AG08395 (cell line): ENCODE results near the gene HSPG2.
"Not testable (repeated sequence)": the region's sequence is repeated elsewhere in the genome, so short reads cannot be mapped to it uniquely, and the experiment has no call there.

Experiments used
- DNase-seq: peaks from one replicate; pipeline ENCODE4 v3.0.0; 2012; ENCODE audit warnings: mixed read lengths, low spot score

Gene HSPG2

GRCh38 chr1:21932127-21932526 lies 5.0 kb downstream of the HSPG2 start:
- peak; percentile 61 for DNase-seq

- peak; percentile 81 for DNase-seq
Measured at GRCh38 chr1:21931171-21932093, 5.7 kb downstream of the HSPG2 start.

GRCh38 chr1:21930629-21931170 lies 6.4 kb downstream of the HSPG2 start:
- DNase-seq, result no peak

- no peak for DNase-seq
Measured at GRCh38 chr1:21930080-21930571, 7.0 kb downstream of the HSPG2 start.

GRCh38 chr1:21927533-21928237 lies 9.4 kb downstream of the HSPG2 start:
- peak; percentile 75 for DNase-seq

GRCh38 chr1:21926814-21927532 lies 10.1 kb downstream of the HSPG2 start:
- peak; percentile 89 for DNase-seq

- no peak for DNase-seq
Measured at GRCh38 chr1:21926065-21926464, 11.0 kb downstream of the HSPG2 start.

GRCh38 chr1:21925334-21925940 lies 11.7 kb downstream of the HSPG2 start:
- no peak for DNase-seq

- DNase-seq, result peak; percentile 55
Measured at GRCh38 chr1:21924503-21925005, 12.6 kb downstream of the HSPG2 start.

GRCh38 chr1:21922090-21923013 lies 14.8 kb downstream of the HSPG2 start:
- DNase-seq, result no peak

GRCh38 chr1:21921100-21921875 lies 15.8 kb downstream of the HSPG2 start:
- DNase-seq, result no peak

- DNase-seq, result peak; percentile 77
Measured at GRCh38 chr1:21919520-21919919, 17.6 kb downstream of the HSPG2 start.

GRCh38 chr1:21917239-21917631 lies 19.9 kb downstream of the HSPG2 start:
- not testable (repeated sequence) for DNase-seq

GRCh38 chr1:21916447-21917238 lies 20.5 kb downstream of the HSPG2 start:
- no peak for DNase-seq

GRCh38 chr1:21914880-21915640 lies 22.1 kb downstream of the HSPG2 start:
- peak; percentile 30 for DNase-seq

GRCh38 chr1:21914450-21914849 lies 22.7 kb downstream of the HSPG2 start:
- no peak for DNase-seq

- no peak for DNase-seq
Measured at GRCh38 chr1:21913763-21914162, 23.3 kb downstream of the HSPG2 start.

GRCh38 chr1:21913258-21913657 lies 23.9 kb downstream of the HSPG2 start:
- no peak for DNase-seq
